Liver (tissue), 4 donors: ENCODE results near the gene LRIT1. TPM values are rescaled to one million over a fixed set of nuclear protein-coding genes. Genes with fewer than 3 reads are reported as not detected.

ENCODE experiments used
- NR2F2 ChIP-seq: IDR thresholded peaks from 2 replicates; pipeline ENCODE4 v1.6.1; 2016; ENCODE audit warnings: antibody characterized with exemption
- polyA plus RNA-seq, 2 donors: library from polyadenylated mRNA; stranded (reverse) in 1 of 2; unstranded in 1 of 2; fragments of 200-250 nt in 1 of 2; fragments of >200 nt in 1 of 2; fragmentation: Nextera tagmentation in 1 of 2; extraction: Ambion mirVana in 1 of 2; gene quantifications; one replicate each; pipeline versions ENCODE4 v1.2.1 to v1.2.3, GENCODE V29; 2013 to 2015
- total RNA-seq, 2 donors: library from RNA; depleted of rRNA; stranded (reverse); fragments of >200 nt; gene quantifications; one replicate each; pipeline ENCODE4 v1.2.3, GENCODE V29; 2014
- donor health status: healthy.
- donor health status: healthy.
- donor health status: healthy.

The LRIT1 gene
- total and polyA plus RNA-seq, 4 donors: not detected

DNA sequence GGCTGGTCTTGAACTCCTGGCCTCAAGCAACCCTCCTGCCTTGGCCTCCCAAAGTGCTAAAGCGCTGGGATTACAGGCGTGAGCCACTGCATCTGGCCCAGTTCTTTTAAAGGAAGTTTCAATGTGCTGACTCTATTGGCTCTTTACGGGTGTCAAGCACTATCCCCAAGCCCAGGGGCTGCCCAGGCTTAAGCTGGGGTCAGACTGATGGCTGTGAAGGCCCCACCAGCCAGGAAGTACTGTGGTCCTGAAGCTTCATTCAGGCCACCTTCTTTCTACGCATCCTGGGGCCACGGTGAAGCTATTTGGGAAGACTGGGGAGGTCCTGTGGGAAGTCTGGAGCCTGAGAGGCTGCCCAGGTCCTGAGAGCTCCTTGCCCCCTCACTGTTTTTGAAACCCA, 59.7 kb downstream of the LRIT1 start (continued):
- no peak for TF ChIP-seq NR2F2

Other genes starting within 250 kb of the LRIT1 start
- 100 to 1,000 TPM; 156 to 173 TPM for gene GHITM, start 102.0 kb downstream of the LRIT1 start, total RNA-seq
- gene GHITM, start 102.0 kb downstream of the LRIT1 start, polyA plus RNA-seq: 100 to 1,000 TPM; 214 to 252 TPM
- gene GPR15LG, start 67.7 kb downstream of the LRIT1 start, total RNA-seq: not detected
- gene GPR15LG, start 67.7 kb downstream of the LRIT1 start, polyA plus RNA-seq: not detected
- gene CDHR1, start 47.0 kb downstream of the LRIT1 start, total RNA-seq: under 1 TPM; 0.17 to 0.51 TPM
- under 1 TPM; 0.07 to 0.10 TPM for gene CDHR1, start 47.0 kb downstream of the LRIT1 start, polyA plus RNA-seq
- gene LRIT2, start 16.0 kb downstream of the LRIT1 start, total RNA-seq: not detected
- not detected for gene LRIT2, start 16.0 kb downstream of the LRIT1 start, polyA plus RNA-seq
- gene RGR, start 3.5 kb upstream of the LRIT1 start, total RNA-seq: not detected
- gene RGR, start 3.5 kb upstream of the LRIT1 start, polyA plus RNA-seq: not detected
- 10 to 100 TPM in 1 of 2 donors, 1 to 10 TPM in 1; 6.5 to 18.2 TPM for gene CCSER2, start 87.0 kb upstream of the LRIT1 start, total RNA-seq
- 10 to 100 TPM in 1 of 2 donors, 1 to 10 TPM in 1; 5.6 to 17.7 TPM for gene CCSER2, start 87.0 kb upstream of the LRIT1 start, polyA plus RNA-seq